Dedifferentiated amniotic fluid mesenchymal stem cell (primary cell): ENCODE results near the gene NUP153.
"Not testable (repeated sequence)": the region's sequence is repeated elsewhere in the genome, so short reads cannot be mapped to it uniquely, and the experiment has no call there.

Experiments
- DNase-seq: peaks from one replicate; pipeline ENCODE4 v3.0.0-alpha.2; 2016; ENCODE audit errors: extremely low spot score

Gene NUP153

GRCh38 chr6:17602888-17603287, 103.8 kb downstream of the NUP153 start:
- no peak for DNase-seq

GRCh38 chr6:17601386-17601703, 105.4 kb downstream of the NUP153 start:
- no peak for DNase-seq

DNA sequence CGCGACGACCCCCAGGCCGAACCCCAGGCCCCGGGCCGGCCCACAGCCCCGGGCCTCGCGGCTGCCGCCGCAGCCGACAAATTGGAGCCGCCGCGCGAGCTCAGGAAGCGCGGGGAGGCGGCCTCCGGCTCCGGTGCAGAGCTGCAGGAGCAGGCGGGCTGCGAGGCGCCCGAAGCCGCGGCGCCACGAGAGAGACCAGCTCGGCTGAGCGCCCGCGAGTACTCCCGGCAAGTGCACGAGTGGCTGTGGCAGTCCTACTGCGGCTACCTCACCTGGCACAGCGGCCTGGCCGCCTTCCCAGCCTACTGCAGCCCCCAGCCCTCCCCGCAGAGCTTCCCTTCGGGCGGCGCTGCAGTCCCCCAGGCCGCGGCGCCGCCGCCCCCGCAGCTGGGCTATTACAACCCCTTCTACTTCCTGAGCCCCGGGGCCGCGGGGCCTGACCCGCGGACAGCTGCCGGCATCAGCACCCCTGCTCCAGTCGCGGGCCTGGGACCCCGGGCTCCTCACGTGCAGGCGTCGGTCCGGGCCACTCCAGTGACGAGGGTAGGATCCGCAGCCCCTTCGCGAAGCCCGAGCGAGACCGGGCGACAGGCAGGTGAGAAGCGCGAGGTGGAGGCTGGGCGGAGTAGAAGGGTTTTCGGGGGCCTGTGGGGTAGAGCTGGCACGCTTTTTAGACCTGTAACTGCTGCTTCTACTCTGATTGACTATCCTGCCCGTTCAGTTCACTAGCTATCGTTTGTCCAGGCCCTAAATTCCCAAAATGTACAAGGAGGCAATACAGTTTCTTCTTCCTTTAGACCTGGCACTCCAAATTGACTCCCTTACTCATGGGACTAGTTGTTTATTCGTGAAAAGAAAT, 106.0 kb downstream of the NUP153 start:
- DNase-seq, result no peak

DNA sequence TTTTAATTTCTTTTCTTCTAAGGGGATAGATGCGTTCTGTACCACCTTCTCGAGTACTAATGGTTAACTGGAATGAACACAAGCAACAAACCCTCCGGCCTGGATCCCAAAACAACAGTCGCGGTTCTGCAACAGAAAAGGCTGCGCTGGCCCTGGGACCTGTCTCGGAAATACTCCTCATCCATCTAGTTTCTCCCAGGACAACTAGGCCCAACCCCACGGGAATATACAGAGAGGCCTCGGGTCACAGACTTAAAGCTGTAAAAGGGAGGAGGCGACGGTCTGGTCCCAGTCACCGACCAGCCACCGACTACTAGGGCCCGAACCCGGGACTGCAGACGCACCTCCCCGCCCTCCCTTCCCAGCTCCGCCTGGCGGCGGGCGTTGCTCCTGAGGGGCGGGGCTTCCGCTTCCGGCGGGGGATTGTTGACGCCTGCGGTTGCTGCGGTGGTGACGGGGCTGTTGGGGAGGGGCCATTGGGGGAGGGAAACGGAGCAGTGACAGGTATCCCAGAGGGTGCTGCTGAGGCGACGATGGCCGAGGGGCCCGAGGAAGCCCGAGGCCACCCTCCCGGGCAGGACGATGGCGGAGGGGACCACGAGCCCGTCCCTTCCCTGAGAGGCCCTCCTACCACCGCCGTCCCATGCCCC, 106.7 kb downstream of the NUP153 start, which contains the start of gene FAM8A1:
Gene FAM8A1 (plus strand): TSS at position 426 of the 650 bp plus-strand sequence. CDS start 108 bp downstream, at position 534.
- peak; percentile 82 for DNase-seq

DNA sequence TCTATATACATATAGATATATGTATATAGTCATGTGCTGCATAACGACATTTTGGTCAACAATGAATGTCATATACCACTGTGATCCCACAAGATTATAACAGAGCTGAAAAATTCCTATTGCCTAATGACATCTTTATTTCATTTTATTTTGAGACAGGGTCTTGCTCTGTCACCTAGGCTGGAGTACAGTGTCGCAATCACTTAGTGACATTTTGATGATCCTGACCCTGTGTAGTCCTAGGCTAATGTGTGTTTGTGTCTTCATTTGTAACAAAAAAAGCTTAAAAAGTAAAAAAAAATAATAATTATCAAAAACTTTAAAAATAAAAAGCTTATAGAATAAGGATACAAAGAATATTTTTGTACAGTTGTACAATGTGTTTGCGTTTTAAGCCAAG, 110.6 kb downstream of the NUP153 start:
- no peak for DNase-seq

- DNase-seq, result no peak
Observed at GRCh38 chr6:17593246-17593645, 113.5 kb downstream of the NUP153 start.

DNA sequence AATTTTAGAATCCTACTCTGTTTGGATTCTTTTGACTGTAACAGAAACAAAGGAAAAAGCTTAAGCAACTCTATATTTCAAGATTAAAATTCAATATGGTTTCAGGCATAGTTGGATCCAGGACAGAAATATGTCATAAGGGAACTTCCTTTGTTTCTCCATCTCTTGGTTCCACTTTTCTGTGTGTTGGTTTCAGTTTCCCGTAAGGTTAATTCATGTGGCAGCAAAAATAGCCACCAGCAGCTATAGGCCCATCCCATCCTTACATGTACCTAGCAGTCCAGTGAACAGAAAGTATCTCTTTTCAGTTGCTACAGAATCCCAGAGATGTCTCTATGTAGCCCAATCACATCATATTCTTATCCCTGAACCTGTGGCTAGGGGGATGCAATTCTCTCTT, 115.4 kb downstream of the NUP153 start:
- no peak for DNase-seq

- DNase-seq, result peak; percentile 75
Observed at GRCh38 chr6:17589406-17590096, 117.2 kb downstream of the NUP153 start.

GRCh38 chr6:17588011-17588410, 118.7 kb downstream of the NUP153 start:
- no peak for DNase-seq

DNA sequence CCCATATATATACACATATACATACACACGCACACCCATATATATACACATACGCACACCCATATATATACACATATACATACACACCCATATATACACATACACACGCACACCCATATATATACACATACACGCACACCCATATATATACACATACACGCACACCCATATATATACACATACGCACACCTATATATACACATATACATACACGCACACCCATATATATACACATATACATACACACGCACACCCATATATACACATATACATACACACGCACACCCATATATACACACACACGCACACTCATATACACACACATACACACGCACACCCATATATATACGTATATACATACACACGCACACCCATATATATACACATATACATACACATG, 120.1 kb downstream of the NUP153 start:
- DNase-seq, result not testable (repeated sequence)

DNA sequence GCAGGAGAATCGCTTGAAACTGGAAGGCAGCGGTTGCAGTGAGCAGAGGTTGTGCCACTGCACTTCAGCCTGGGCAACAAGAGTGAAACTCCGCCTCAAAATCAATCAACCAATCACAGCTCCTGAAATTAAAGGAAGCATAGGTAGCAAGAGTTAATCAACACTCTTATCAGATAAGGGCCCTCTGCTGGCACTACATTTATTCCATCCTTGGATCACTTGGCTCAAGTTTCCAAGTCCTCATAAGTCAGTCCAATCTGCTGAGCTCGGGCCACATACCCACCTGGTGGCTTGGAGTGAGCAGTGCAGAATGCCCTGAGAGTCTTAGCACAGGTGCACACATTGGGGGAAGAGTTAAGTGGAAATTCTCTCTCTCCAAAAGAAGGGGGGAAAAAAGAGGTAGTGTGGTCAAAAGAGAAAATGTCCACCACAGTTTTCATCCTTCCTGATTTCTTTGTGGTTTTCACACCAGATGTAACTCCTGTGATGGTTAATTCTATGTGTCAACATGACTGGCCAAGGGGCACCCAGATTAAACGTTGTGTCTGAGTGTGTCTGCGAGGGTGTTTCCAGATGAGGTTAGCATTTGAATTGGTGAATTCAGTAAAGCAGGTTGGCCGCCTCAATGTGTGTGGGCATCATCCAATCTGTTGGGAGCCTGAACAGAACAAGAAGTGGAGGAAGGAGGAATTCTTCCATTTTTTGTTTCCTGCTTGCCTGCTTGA, 120.8 kb downstream of the NUP153 start:
- DNase-seq, result no peak

GRCh38 chr6:17584241-17584803, 122.4 kb downstream of the NUP153 start:
- DNase-seq, result peak; percentile 85

DNA sequence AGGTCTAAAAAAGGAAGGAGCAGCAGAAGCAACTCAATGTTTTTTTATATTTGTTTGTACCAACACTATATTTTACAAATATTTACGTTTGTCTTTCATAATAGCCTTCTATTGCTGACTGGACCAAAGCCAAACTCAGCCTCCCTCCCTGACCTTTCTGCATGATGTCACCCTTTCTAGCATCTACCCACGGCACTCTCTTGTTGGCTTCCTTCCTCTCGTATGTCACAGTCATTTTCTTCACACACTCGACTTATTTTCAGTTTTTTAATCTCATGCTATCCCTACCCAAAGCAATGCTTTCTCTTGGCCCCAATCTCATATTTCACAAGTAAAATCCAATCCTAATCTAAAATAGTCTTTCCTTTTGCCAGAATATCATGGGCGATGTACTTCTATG, 122.9 kb downstream of the NUP153 start:
- peak; percentile 27 for DNase-seq

- DNase-seq, result not testable (repeated sequence)
Observed at GRCh38 chr6:17581282-17581681, 125.4 kb downstream of the NUP153 start.

DNA sequence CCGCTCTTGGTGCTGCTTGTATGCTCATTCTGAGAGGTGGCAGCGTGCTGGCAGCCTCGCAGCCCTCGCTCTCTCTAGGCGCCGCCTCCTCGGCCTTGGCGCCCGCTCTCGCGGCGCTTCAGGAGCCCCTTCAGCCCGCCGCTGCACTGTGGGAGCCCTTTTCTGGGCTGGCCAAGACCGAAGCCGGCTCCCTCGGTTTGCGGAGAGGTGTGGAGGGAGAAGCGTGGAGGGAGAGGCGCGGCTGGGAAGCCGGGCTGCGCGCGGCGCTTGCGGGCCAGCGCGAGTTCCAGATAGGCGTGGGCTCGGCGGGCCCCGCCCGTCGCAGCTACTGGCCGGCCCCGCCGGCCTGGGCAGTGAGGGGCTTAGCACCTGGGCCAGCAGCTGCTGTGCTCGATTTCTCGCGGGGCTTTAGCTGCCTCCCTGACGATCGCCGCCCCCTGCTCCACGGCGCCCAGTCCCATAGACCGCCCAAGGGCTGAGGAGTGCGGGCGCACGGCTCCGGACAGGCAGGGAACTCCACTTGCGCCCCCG, 126.1 kb downstream of the NUP153 start:
- DNase-seq, result no peak

GRCh38 chr6:17577059-17577458, 129.7 kb downstream of the NUP153 start:
- no peak for DNase-seq

GRCh38 chr6:17574866-17575560, 131.7 kb downstream of the NUP153 start:
- DNase-seq, result peak; percentile 78

- no peak for DNase-seq
Observed at GRCh38 chr6:17565399-17565798, 141.3 kb downstream of the NUP153 start.
